A673 (cell line): ENCODE data around the gene FLNC. TPM values are rescaled to one million over a fixed set of nuclear protein-coding genes. Genes with fewer than 3 reads are reported as not detected.

ENCODE experiments used
- BruUV-seq: library from RNA; stranded (reverse); fragments of 400-500 nt; replicated peaks from 2 replicates; lab custom pipeline; 2021; lab: Mats Ljungman, UMichigan
- CTCF ChIA-PET: fragments of 300-600 bp; sonication (Branson Sonifier 250); formaldehyde crosslinking; loops from one replicate; lab custom pipeline; 2022; ENCODE audit warnings: antibody characterized with exemption; lab: Charles Lee
- POLR2A ChIA-PET: fragments of 300-600 bp; sonication (Branson Sonifier 250); formaldehyde crosslinking; loops from one replicate; lab custom pipeline; 2022; ENCODE audit warnings: antibody characterized with exemption; ENCODE audit not compliant: low non-redundant PET; lab: Charles Lee
- DNase-seq: peaks from one replicate; pipeline ENCODE4 v3.0.0-alpha.2; 2015; ENCODE audit warnings: low spot score
- H3K27ac ChIP-seq: fragments of 200-600 bp; sonication (generic); 2 replicates; pipeline ENCODE4 v1.5.1; 2016; ENCODE audit warnings: mixed run types, low read depth, mild to moderate bottlenecking, mixed read lengths, antibody characterized with exemption, low read length; ENCODE audit not compliant: poor library complexity, severe bottlenecking
- H3K27me3 ChIP-seq: fragments of 200-600 bp; sonication (generic); replicated peaks from 2 replicates; pipeline ENCODE4 v1.6.1; 2017; ENCODE audit warnings: mixed run types, low read depth, mild to moderate bottlenecking, mixed read lengths, antibody characterized with exemption, low read length; ENCODE audit not compliant: insufficient read depth, poor library complexity
- H3K36me3 ChIP-seq: fragments of 200-600 bp; sonication (generic); 2 replicates; pipeline ENCODE4 v1.6.1; 2016; ENCODE audit warnings: mixed run types, mild to moderate bottlenecking, mixed read lengths, antibody characterized with exemption, low read length; ENCODE audit not compliant: insufficient read depth, poor library complexity, severe bottlenecking
- H3K4me1 ChIP-seq: fragments of 200-600 bp; sonication (generic); 2 replicates; pipeline ENCODE4 v1.6.1; 2017; ENCODE audit warnings: mixed run types, mild to moderate bottlenecking, mixed read lengths, antibody characterized with exemption, low read length; ENCODE audit not compliant: insufficient read depth, poor library complexity, severe bottlenecking
- H3K4me3 ChIP-seq: fragments of 200-600 bp; sonication (generic); 2 replicates; pipeline ENCODE4 v1.5.1; 2016; ENCODE audit warnings: low read depth, mixed run types, mild to moderate bottlenecking, mixed read lengths, low read length; ENCODE audit not compliant: poor library complexity, severe bottlenecking
- H3K9me3 ChIP-seq: fragments of 200-600 bp; sonication (generic); 2 replicates; pipeline ENCODE4 v1.6.1; 2016; ENCODE audit warnings: mixed run types, low read depth, mild to moderate bottlenecking, mixed read lengths, antibody characterized with exemption, low read length; ENCODE audit not compliant: poor library complexity, severe bottlenecking
- EZH2 ChIP-seq: fragments of 200-600 bp; sonication (generic); IDR thresholded peaks from 2 replicates; pipeline ENCODE4 v1.6.1; 2017; ENCODE audit warnings: borderline replicate concordance, low read depth, mild to moderate bottlenecking, mixed read lengths, antibody characterized with exemption, low read length; ENCODE audit not compliant: poor library complexity, severe bottlenecking
- intact Hi-C: fragments of 100-400 bp; cut with micrococcal nuclease; formaldehyde crosslinking; loops from one replicate; pipeline ENCODE4 v1.10.0; 2022; ENCODE audit not compliant: unreplicated experiment
- total RNA-seq: library from RNA; stranded (reverse); gene quantifications from 2 replicates; pipeline ENCODE4 v1.2.3, GENCODE V29; 2021
- TF ChIP-seq, protein P1 (sequence below): fragments of 300-800, 200-600 bp; sonication (generic); conservative IDR thresholded peaks from 2 replicates; pipeline ENCODE4 v1.5.1; 2017; ENCODE audit warnings: low read depth, mild to moderate bottlenecking, antibody characterized with exemption, low read length, moderate library complexity, mixed read lengths

Gene FLNC
- total RNA-seq, 1 experiment from 2014 or later: 6.5 TPM

DNA sequence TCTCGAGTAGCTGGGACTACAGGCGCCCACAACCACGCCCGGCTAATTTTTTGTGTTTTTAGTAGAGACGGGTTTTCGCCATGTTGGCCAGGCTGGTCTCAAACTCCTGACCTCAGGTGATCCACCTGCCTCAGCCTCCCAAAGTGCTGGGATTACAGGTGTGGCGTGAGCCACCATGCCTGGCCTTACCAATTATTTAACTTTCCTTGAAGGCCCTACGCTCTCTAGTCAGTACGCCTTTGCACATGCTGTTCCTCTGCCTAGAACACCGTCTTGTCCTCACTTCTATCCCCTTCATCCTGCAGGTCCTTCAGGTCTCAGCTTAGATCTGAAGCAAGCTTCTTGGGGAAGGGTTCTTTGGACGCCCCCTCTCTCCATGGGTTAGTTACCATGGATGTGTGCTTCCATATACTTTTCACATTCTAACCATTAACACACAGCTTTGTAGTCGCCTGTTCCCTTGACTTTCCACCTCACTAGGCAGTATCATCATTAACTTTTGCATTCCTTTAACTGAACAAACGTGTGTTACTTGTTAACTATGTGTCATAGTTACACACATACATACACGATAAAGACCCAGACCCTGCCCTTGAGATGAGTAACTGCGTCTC is 31.9 kb downstream of the FLNC start:
- intact Hi-C loops: no loop called here
- Histone ChIP-seq H3K36me3 (no peaks in the 10 kb centered on the region), H3K4me1 (peaks cover 4% of the 10 kb centered on the region), H3K27me3 (no peaks in the 10 kb centered on the region), H3K9me3 (no peaks in the 10 kb centered on the region), H3K4me3 (peak overlapping the region; percentile 76), H3K27ac (no peak overlapping the region)
- BruUV-seq: no TSS peak
- TF ChIP-seq, protein P1, sequence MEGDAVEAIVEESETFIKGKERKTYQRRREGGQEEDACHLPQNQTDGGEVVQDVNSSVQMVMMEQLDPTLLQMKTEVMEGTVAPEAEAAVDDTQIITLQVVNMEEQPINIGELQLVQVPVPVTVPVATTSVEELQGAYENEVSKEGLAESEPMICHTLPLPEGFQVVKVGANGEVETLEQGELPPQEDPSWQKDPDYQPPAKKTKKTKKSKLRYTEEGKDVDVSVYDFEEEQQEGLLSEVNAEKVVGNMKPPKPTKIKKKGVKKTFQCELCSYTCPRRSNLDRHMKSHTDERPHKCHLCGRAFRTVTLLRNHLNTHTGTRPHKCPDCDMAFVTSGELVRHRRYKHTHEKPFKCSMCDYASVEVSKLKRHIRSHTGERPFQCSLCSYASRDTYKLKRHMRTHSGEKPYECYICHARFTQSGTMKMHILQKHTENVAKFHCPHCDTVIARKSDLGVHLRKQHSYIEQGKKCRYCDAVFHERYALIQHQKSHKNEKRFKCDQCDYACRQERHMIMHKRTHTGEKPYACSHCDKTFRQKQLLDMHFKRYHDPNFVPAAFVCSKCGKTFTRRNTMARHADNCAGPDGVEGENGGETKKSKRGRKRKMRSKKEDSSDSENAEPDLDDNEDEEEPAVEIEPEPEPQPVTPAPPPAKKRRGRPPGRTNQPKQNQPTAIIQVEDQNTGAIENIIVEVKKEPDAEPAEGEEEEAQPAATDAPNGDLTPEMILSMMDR: no peak
- no peak for TF ChIP-seq EZH2
- CTCF ChIA-PET: interaction anchor here (0.6 to 1.3 kb wide), 4 partner anchors 11 to 438 kb away, joined by 3 to 6 read pairs (median 4); no protein-coding TSS in a partner anchor
- POLR2A ChIA-PET: no interaction called here
- DNase-seq: no peak

DNA sequence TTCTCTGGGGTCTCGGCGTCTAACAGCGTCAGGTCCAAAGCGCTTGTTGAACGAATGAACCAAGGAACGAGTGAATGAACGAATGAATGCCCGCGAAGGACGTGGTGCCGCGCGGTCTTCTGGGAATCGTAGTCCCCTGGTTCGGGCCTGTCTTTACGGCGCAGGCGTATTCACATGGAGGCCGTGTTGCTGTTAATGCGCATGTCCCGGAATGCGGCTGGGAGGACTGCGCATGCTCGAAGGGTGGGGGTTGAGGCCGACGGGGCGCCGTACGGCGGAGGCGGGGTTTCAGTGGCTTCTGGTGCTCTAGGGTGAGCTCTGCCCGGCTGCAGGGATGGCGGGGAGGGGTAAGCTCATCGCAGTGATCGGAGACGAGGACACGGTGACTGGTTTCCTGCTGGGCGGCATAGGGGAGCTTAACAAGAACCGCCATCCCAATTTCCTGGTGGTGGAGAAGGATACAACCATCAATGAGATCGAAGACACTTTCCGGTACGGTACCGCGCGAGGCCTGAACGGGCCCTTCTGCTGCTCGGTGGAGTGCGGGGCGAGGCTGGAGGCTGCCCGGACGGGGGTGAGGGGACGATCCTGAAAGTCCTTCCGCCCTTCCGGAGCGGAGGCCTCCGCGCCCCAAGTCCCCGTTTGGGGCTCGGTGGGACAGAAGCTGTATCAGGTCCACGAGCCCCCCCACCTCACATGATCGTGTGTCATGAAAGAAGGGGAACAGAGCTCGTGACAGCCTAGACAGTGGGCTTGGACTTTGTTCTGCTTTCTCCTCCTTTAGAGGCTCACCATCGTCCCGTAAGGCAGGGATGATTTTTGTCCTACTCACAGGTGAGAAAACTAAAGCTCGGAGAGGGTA is 32.6 kb downstream of the FLNC start, which contains the start of gene ATP6V1F:
TSS of gene ATP6V1F (plus strand) at position 286 of the 862 bp plus-strand sequence. CDS start at position 335, 49 bp downstream.
- Histone ChIP-seq H3K9me3 (no peaks in the 10 kb centered on the region), H3K4me1 (peaks cover 4% of the 10 kb centered on the region), H3K4me3 (peak within 1 kb of the TSS; percentile 76), H3K27ac (peak within 1 kb of the TSS; percentile 52), H3K36me3 (no peaks in the 10 kb centered on the region), H3K27me3 (no peaks in the 10 kb centered on the region)
- CTCF ChIA-PET: interaction anchor here (0.6 to 1.3 kb wide), 5 partner anchors 10 to 287 kb away, joined by 3 to 5 read pairs (median 4); no protein-coding TSS in a partner anchor
- TSS peak; percentile 48 for BruUV-seq
- intact Hi-C loops: no loop called here
- peak; percentile 98 for DNase-seq
- POLR2A ChIA-PET: no interaction called here
- no peak for TF ChIP-seq EZH2
- TF ChIP-seq, protein P1: no peak

DNA sequence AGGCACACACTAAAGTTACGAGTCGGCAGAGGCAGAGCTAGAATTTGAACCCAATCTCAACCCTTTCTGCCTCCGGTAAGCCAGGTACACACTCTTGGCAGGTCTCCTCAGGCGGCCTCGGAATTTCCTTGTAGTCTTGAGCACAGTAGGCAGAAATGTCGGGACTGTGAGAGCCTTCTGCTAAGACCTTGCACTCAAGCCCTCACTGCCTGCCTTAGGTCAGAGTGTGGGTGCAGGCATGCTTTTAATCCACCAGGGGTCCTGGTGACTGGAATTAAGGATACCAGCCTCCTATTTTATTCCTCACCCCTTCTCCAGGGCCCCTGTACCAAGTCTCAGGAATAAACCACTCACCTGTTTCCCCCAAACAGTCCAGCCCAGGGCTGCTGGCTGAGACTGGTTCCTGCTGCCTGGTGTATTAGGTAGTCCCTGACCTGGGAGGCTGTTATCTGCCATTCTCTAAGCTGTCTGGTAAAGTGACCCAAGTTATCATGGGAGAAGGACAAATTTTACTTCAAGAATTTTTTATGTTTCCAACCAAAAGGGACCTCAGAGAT is 33.3 kb downstream of the FLNC start:
- peak; percentile 81 for DNase-seq
- Histone ChIP-seq H3K4me1 (peaks cover 4% of the 10 kb centered on the region), H3K36me3 (no peaks in the 10 kb centered on the region), H3K27me3 (no peaks in the 10 kb centered on the region), H3K4me3 (peak overlapping the region; percentile 76), H3K9me3 (no peaks in the 10 kb centered on the region), H3K27ac (peak overlapping the region; percentile 52)
- TF ChIP-seq, protein P1: peak; percentile 53
- TF ChIP-seq EZH2: no peak
- CTCF ChIA-PET: interaction anchor here (1.0 to 1.3 kb wide), 3 partner anchors 10 to 228 kb away, joined by 3 to 5 read pairs (median 4); no protein-coding TSS in a partner anchor
- intact Hi-C loops: no loop called here
- POLR2A ChIA-PET: no interaction called here
- no TSS peak for BruUV-seq
